ENCODE results near the gene ARHGAP6.

DNA sequence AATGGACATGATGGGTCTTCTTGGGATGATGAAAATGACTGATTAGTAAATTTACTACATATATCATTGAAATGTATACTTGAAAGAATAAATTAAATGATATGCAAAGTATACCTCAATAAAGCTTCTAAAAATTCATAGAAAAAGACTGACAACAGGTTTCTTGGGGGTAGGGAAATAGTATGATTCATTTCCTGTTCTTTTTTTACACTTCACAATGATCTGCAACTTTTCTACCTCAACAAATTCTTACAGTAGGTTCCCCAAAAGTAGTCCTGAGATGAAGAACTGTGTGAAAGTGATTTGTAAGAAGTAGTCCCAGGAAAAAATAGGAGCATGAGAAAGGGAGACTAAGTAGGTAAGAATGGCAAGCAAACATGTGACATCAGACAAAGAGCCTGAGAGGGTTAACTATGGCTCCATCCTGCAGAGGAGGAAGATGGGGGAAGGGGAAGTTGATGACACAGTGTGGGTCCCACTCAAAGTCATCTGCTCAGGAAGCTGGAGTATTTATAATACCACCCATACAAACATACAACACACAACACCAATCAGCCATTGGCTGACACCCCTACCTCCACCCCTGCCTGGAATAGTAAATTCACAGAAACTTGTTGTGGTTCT lies 73.9 kb downstream of the ARHGAP6 start:
- TF ChIP-seq CTCF (IDR thresholded peaks at IDR 0.05): no peak
- TF ChIP-seq EZH2 (IDR thresholded peaks at IDR 0.05): no peak
- TF ChIP-seq EZH2phosphoT487 (IDR thresholded peaks at IDR 0.05): no peak

Measured in neural progenitor cell (in vitro differentiated cells).